ENCODE data around the gene GPR21. TPM values are rescaled to one million over a fixed set of nuclear protein-coding genes. Genes with fewer than 3 reads are reported as not detected.
A peak's percentile ranks its signal among the peaks of the same experiment; 100 is the strongest.

The GPR21 gene
- total RNA-seq, 2 experiments from 2014 or later, result 0.45 TPM; not detected in 1

DNA sequence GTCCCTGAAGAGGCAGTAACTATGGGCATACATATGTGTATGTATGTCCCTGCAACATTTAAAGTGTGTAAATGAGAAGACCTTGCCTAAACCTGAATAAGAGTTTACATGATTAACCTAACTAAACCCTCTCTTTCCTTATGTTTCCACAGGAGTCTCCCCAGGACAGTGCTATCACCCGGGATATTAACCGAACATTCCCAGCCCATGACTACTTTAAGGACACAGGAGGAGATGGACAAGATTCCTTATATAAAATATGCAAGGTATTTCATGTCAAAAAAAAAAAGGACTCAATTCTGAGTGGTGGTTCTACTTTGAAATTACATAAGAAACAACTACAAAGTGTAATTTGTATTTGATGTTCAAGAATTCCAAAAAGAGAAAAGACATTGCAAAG lies 31.7 kb downstream of the GPR21 start:
- peaks cover 1% of the 10 kb centered on the region for H3K4me1 Mint-ChIP-seq (ENCODE audit: low read depth)
- ATAC-seq (no peak), DNase-seq (no peak)
- TF ChIP-seq, protein P1, sequence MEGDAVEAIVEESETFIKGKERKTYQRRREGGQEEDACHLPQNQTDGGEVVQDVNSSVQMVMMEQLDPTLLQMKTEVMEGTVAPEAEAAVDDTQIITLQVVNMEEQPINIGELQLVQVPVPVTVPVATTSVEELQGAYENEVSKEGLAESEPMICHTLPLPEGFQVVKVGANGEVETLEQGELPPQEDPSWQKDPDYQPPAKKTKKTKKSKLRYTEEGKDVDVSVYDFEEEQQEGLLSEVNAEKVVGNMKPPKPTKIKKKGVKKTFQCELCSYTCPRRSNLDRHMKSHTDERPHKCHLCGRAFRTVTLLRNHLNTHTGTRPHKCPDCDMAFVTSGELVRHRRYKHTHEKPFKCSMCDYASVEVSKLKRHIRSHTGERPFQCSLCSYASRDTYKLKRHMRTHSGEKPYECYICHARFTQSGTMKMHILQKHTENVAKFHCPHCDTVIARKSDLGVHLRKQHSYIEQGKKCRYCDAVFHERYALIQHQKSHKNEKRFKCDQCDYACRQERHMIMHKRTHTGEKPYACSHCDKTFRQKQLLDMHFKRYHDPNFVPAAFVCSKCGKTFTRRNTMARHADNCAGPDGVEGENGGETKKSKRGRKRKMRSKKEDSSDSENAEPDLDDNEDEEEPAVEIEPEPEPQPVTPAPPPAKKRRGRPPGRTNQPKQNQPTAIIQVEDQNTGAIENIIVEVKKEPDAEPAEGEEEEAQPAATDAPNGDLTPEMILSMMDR (IDR thresholded peaks at IDR 0.05), result no peak
- no peak overlapping the region for H3K4me3 Mint-ChIP-seq
- H3K9me3 Mint-ChIP-seq, result no peaks in the 10 kb centered on the region
- ChIA-PET CTCF (no interaction called here), POLR2A (interaction anchor here (1.5 kb wide), 1 partner anchor 9 kb away, joined by 3 read pairs; no protein-coding TSS in a partner anchor)
- H3K27ac Mint-ChIP-seq, result no peak overlapping the region
- intact Hi-C loops (cut with micrococcal nuclease), result no loop called here
- no peaks in the 10 kb centered on the region for H3K27me3 Mint-ChIP-seq
- H3K36me3 Mint-ChIP-seq (ENCODE audit: low read depth), result peaks cover 10% of the 10 kb centered on the region

DNA sequence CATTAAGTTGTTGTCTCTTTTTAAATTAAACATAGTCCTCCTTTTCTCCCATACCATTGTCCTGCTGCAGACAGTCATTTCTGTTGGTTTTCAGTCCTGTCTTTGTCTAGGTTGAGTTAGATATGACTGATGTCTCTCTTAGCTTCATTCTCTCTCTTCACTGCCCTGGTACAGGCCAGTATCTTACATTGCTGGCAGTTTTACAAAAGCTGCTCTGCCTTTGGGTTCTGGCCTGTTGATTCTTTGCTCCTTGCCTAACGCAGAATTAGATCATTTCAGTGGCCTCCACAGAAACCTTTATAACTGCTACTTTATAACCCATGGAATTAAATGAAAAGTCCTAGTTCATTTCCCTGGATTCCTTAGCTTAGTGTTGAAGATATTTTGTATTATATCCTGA lies 33.7 kb downstream of the GPR21 start:
- no peak overlapping the region for H3K27ac Mint-ChIP-seq
- H3K9me3 Mint-ChIP-seq, result no peaks in the 10 kb centered on the region
- H3K36me3 Mint-ChIP-seq (ENCODE audit: low read depth), result peaks cover 10% of the 10 kb centered on the region
- POLR2A ChIA-PET, result no interaction called here
- TF ChIP-seq, protein P1 (IDR thresholded peaks at IDR 0.05), result no peak
- no peak for DNase-seq
- intact Hi-C loops (cut with micrococcal nuclease), result no loop called here
- ATAC-seq, result no peak
- CTCF ChIA-PET, result interaction anchor here (1.0 kb wide), 2 partner anchors 26 to 287 kb away, joined by 3 read pairs; no protein-coding TSS in a partner anchor
- H3K27me3 Mint-ChIP-seq, result no peaks in the 10 kb centered on the region
- H3K4me3 Mint-ChIP-seq, result no peak overlapping the region
- peaks cover 1% of the 10 kb centered on the region for H3K4me1 Mint-ChIP-seq (ENCODE audit: low read depth)

DNA sequence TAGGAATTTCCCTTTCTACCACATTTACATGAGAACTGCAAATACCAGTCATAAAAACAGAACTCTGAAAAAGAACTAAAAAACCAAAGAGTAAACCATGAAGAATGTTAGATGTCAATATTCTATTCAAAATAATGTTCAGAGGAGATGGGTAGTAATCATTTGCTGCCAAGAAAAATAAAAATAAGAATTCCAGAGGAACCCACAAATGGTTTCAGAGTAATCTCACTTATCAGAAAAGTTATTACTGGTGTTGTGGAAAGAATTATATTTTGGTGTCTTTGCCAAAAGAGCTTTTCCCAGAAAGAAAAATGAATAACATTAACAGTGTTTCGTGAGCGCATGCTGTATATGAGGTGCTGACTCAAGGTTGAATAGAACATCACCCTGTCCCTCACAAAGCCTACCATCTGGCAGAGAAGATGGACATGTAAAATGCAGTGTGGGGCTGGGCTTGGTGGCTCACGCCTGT lies 35.6 kb downstream of the GPR21 start:
- TF ChIP-seq, protein P1 (IDR thresholded peaks at IDR 0.05), result no peak
- Mint-ChIP-seq H3K4me3 (no peak overlapping the region), H3K4me1 (ENCODE audit: low read depth) (peaks cover 1% of the 10 kb centered on the region), H3K9me3 (no peaks in the 10 kb centered on the region), H3K27ac (peak overlapping the region; percentile 16), H3K27me3 (no peaks in the 10 kb centered on the region), H3K36me3 (ENCODE audit: low read depth) (peaks cover 15% of the 10 kb centered on the region)
- intact Hi-C loops (cut with micrococcal nuclease), result no loop called here
- DNase-seq (no peak), ATAC-seq (no peak)
- POLR2A ChIA-PET, result no interaction called here
- CTCF ChIA-PET, result interaction anchor here (2.1 kb wide), 1 partner anchor 285 kb away, joined by 6 read pairs; no protein-coding TSS in a partner anchor

DNA sequence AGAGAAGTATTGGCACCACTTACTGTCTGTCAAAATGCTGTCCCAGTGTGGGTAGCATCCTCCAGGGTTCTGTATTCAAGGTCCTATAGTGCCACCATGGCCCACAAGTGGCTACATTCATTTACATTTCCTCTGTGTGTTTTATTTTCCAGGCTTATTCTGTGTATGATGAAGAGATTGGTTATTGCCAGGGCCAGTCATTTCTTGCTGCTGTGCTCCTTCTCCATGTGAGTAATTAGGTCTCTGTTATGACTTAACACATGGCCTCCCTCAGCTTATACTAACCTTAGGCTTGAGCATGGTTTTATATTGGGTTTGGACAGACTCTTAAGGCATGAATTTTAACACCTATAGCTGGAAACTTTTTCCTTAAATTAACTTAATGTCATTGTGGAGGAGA lies 36.7 kb downstream of the GPR21 start:
- TF ChIP-seq, protein P1 (IDR thresholded peaks at IDR 0.05), result no peak
- intact Hi-C loops (cut with micrococcal nuclease), result no loop called here
- Mint-ChIP-seq H3K9me3 (no peaks in the 10 kb centered on the region), H3K27me3 (no peaks in the 10 kb centered on the region), H3K27ac (no peak overlapping the region), H3K4me1 (ENCODE audit: low read depth) (peaks cover 1% of the 10 kb centered on the region), H3K4me3 (no peak overlapping the region), H3K36me3 (ENCODE audit: low read depth) (peaks cover 15% of the 10 kb centered on the region)
- ChIA-PET POLR2A (no interaction called here), CTCF (interaction anchor here (2.1 kb wide), 1 partner anchor 284 kb away, joined by 6 read pairs; no protein-coding TSS in a partner anchor)
- ATAC-seq (peak; percentile 37), DNase-seq (no peak)

DNA sequence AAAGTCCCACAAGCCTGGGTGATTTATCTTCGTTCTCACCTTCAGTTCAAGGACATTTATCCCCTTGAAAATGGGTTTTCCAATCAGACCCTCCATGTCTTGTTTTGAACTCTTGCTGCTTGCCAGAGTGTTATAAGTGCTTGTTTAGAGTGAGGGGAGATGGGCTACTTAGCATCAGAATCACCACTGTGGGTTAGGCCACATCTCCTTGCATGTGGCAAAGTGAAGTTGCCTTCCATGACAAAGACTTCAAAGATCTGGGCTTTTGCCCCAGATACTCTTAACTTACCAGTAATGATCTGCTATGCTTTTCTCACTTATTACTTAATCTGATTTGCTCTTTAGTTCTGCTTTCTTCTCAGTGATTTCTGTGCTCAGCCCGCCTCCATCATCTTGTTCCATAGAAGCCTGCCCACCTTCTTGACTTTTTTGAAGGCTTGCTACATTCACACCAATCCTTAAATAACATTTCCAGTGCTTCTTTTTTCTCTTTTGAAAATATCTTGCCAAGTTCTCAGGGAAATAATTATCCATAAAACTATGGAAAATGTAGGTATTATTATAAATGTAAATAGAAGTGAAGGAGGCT lies 39.0 kb downstream of the GPR21 start:
- Mint-ChIP-seq H3K9me3 (no peaks in the 10 kb centered on the region), H3K4me1 (ENCODE audit: low read depth) (peaks cover 1% of the 10 kb centered on the region), H3K27me3 (no peaks in the 10 kb centered on the region), H3K36me3 (ENCODE audit: low read depth) (peaks cover 5% of the 10 kb centered on the region), H3K4me3 (no peak overlapping the region), H3K27ac (no peak overlapping the region)
- POLR2A ChIA-PET, result no interaction called here
- TF ChIP-seq, protein P1 (IDR thresholded peaks at IDR 0.05), result no peak
- intact Hi-C loops (cut with micrococcal nuclease), result no loop called here
- no peak for ATAC-seq
- no peak for DNase-seq
- CTCF ChIA-PET, result interaction anchor here (1.5 to 2.0 kb wide), 3 partner anchors 9 to 278 kb away, joined by 4 to 6 read pairs (median 4); no protein-coding TSS in a partner anchor

Data from activated CD8-positive, alpha-beta T cell treated with anti-CD3 and anti-CD28 coated beads for 36 hours (primary cell).